Central memory CD8-positive, alpha-beta T cell (primary cell): ENCODE data around the gene FKBP8.
"Not testable (repeated sequence)": the region's sequence is repeated elsewhere in the genome, so short reads cannot be mapped to it uniquely, and the experiment has no call there.

Experiments
- ATAC-seq: fragments of 150-1000 bp; cut with Tn5 transposase; replicated peaks from 2 replicates; pipeline ENCODE4 v1.10.0; 2022; ENCODE audit warnings: mild to moderate bottlenecking, moderate FRiP score, moderate number of reproducible peaks; ENCODE audit not compliant: poor library complexity, severe bottlenecking; ENCODE audit errors: extremely low read depth
- DNase-seq, 2 donors: peaks; one replicate each; pipeline ENCODE4 v3.0.0; 2021; ENCODE audit warnings: low spot score in 2 of 2
- H3K27ac Mint-ChIP-seq: one replicate; pipeline ENCODE4 v1.8.0; 2022; ENCODE audit warnings: low read depth, mild to moderate bottlenecking, moderate library complexity, mixed read lengths
- H3K27me3 Mint-ChIP-seq: one replicate; pipeline ENCODE4 v1.8.0; 2022; ENCODE audit warnings: mixed read lengths
- H3K36me3 Mint-ChIP-seq: one replicate; pipeline ENCODE4 v1.8.0; 2022; ENCODE audit warnings: mild to moderate bottlenecking, moderate library complexity, mixed read lengths; ENCODE audit not compliant: insufficient read depth
- H3K4me1 Mint-ChIP-seq: one replicate; pipeline ENCODE4 v1.8.0; 2022; ENCODE audit warnings: mixed read lengths
- H3K4me3 Mint-ChIP-seq: one replicate; pipeline ENCODE4 v1.8.0; 2022; ENCODE audit warnings: mild to moderate bottlenecking, moderate library complexity, mixed read lengths
- H3K9me3 Mint-ChIP-seq: one replicate; pipeline ENCODE4 v1.8.0; 2022; ENCODE audit warnings: mixed read lengths

Gene FKBP8

GRCh38 chr19:18542941-18543813, at the start of gene FKBP8:
FKBP8 (minus strand) TSS chr19:18543573; CDS start chr19:18541970, 1,603 bp downstream.
- peaks cover 30% of the 10 kb centered on the region for H3K4me1 Mint-ChIP-seq
- ATAC-seq = peak; percentile 96
- peak within 1 kb of the TSS; percentile 94 for H3K27ac Mint-ChIP-seq
- no peaks in the 10 kb centered on the region for H3K27me3 Mint-ChIP-seq
- peak; percentile 85 to 88 for DNase-seq
- H3K4me3 Mint-ChIP-seq = peak within 1 kb of the TSS; percentile 95
- H3K9me3 Mint-ChIP-seq = no peaks in the 10 kb centered on the region
- H3K36me3 Mint-ChIP-seq = peaks cover 18% of the 10 kb centered on the region

DNA sequence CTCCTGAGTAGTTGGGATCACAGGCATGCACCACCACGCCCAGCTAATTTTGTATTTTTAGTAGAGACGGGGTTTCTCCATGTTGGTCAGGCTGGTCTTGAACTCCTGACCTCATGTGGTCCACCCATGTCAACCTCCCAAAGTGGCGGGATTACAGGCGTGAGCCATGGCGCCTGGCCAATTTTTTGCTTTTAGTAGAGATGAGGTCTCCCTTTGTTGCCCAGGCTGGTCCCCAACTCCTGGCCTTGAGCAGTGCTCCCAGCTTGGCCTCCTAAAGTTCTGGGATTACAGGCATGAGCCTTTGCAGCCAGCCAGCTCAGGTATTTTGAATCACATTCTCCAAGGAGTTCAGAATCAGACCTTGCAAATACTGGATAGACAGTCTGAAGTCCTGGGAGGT, 49.4 kb upstream of the FKBP8 start:
- H3K4me1 Mint-ChIP-seq = peaks cover 31% of the 10 kb centered on the region
- not testable (repeated sequence) for H3K27ac Mint-ChIP-seq, H3K4me3 Mint-ChIP-seq, DNase-seq, H3K27me3 Mint-ChIP-seq, H3K9me3 Mint-ChIP-seq, ATAC-seq
- H3K36me3 Mint-ChIP-seq = peaks cover 17% of the 10 kb centered on the region

DNA sequence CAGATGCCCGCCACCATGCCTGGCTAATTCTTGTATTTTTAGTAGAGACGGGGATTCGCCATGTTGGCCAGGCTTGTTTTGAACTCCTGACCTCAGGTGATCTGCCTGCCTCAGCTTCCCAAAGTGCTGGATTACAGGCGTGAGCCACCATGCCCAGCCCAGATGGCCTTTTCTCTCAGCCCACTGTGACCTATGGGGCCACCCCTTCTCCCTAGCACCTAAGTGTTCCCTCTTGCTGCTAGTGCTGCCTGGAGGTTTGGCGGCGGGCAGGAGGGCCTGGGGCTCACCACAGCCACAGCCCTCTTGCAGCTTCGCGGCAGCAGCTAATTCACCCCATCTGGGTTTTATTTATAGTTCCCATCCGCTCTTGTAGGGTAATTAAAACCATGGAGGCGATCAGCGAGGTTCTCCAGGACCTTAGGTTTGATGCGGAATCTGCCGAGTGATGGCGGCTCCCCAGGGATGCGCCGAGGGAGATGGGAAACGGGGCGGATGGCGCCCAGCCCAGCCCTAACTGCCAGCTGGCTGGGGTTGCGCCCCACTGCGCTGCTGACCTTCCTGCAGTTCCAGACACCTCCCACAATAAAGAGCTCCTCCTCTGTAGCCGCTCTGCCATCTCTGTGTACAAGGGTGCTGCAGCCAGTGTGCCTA, 48.5 kb upstream of the FKBP8 start:
- peak overlapping the region; percentile 65 for H3K27ac Mint-ChIP-seq
- ATAC-seq (no peak), DNase-seq (no peak)
- H3K4me3 Mint-ChIP-seq = no peak overlapping the region
- H3K36me3 Mint-ChIP-seq = peaks cover 17% of the 10 kb centered on the region
- H3K4me1 Mint-ChIP-seq = peaks cover 32% of the 10 kb centered on the region
- no peaks in the 10 kb centered on the region for H3K9me3 Mint-ChIP-seq
- no peaks in the 10 kb centered on the region for H3K27me3 Mint-ChIP-seq

GRCh38 chr19:18590273-18591272, 47.2 kb upstream of the FKBP8 start:
- Mint-ChIP-seq H3K27me3 (no peaks in the 10 kb centered on the region), H3K9me3 (no peaks in the 10 kb centered on the region), H3K27ac (peak overlapping the region; percentile 87), H3K36me3 (peaks cover 17% of the 10 kb centered on the region), H3K4me3 (peak overlapping the region; percentile 82), H3K4me1 (peaks cover 31% of the 10 kb centered on the region)
- ATAC-seq (no peak), DNase-seq (no peak)

- Mint-ChIP-seq H3K4me3 (peak overlapping the region; percentile 82), H3K9me3 (no peaks in the 10 kb centered on the region), H3K27me3 (no peaks in the 10 kb centered on the region), H3K36me3 (peaks cover 17% of the 10 kb centered on the region), H3K27ac (peak overlapping the region; percentile 87), H3K4me1 (peaks cover 32% of the 10 kb centered on the region)
- peak; percentile 74 for ATAC-seq
- DNase-seq = peak in 1 of 2 donors; percentile 60
Measured at GRCh38 chr19:18589380-18590272, 46.3 kb upstream of the FKBP8 start.

GRCh38 chr19:18588611-18589379, 45.4 kb upstream of the FKBP8 start, which contains the start of gene REX1BD:
REX1BD (plus strand) TSS chr19:18588798; CDS start chr19:18588802, 4 bp downstream.
- no peaks in the 10 kb centered on the region for H3K9me3 Mint-ChIP-seq
- H3K4me3 Mint-ChIP-seq = peak within 1 kb of the TSS; percentile 82
- H3K27me3 Mint-ChIP-seq = no peaks in the 10 kb centered on the region
- peaks cover 29% of the 10 kb centered on the region for H3K4me1 Mint-ChIP-seq
- ATAC-seq (peak; percentile 69), DNase-seq (peak; percentile 78 to 82)
- H3K27ac Mint-ChIP-seq = peak within 1 kb of the TSS; percentile 87
- peaks cover 17% of the 10 kb centered on the region for H3K36me3 Mint-ChIP-seq

- Mint-ChIP-seq H3K9me3 (no peaks in the 10 kb centered on the region), H3K27me3 (no peaks in the 10 kb centered on the region), H3K4me1 (peaks cover 29% of the 10 kb centered on the region), H3K4me3 (peak overlapping the region; percentile 82), H3K27ac (peak overlapping the region; percentile 67), H3K36me3 (peaks cover 17% of the 10 kb centered on the region)
- ATAC-seq (no peak), DNase-seq (no peak)
Measured at GRCh38 chr19:18587962-18588610, 44.7 kb upstream of the FKBP8 start.

DNA sequence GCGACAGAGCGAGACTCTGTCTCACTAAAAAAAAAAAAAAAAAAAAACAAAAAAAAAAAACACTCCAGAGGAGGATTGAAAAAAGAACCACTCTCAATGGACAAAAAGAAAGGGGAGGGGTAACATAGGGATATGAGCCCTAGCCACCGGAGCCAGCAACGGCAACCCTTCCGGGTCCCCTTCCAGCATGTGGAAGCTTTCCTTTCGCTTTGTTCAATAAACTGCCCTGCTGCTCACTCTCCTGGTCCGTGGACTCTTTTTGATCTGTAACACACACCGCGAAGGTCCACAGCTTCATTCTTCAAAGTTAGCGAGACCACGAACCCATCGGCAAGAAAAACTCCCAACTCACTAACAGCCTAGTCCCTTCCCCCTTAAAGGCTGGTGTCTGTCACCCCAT, 44.2 kb upstream of the FKBP8 start:
- peaks cover 13% of the 10 kb centered on the region for H3K36me3 Mint-ChIP-seq
- peaks cover 29% of the 10 kb centered on the region for H3K4me1 Mint-ChIP-seq
- ATAC-seq = no peak
- no peaks in the 10 kb centered on the region for H3K27me3 Mint-ChIP-seq
- H3K27ac Mint-ChIP-seq = no peak overlapping the region
- no peaks in the 10 kb centered on the region for H3K9me3 Mint-ChIP-seq
- H3K4me3 Mint-ChIP-seq = no peak overlapping the region
- DNase-seq = no peak

- no peaks in the 10 kb centered on the region for H3K9me3 Mint-ChIP-seq
- no peak overlapping the region for H3K4me3 Mint-ChIP-seq
- H3K27me3 Mint-ChIP-seq = no peaks in the 10 kb centered on the region
- H3K27ac Mint-ChIP-seq = no peak overlapping the region
- H3K4me1 Mint-ChIP-seq = peaks cover 29% of the 10 kb centered on the region
- ATAC-seq (no peak), DNase-seq (no peak)
- peaks cover 12% of the 10 kb centered on the region for H3K36me3 Mint-ChIP-seq
Measured at GRCh38 chr19:18586306-18586705, 42.9 kb upstream of the FKBP8 start.

GRCh38 chr19:18580311-18580710, 36.9 kb upstream of the FKBP8 start:
- no peak overlapping the region for H3K27ac Mint-ChIP-seq
- peaks cover 2% of the 10 kb centered on the region for H3K4me1 Mint-ChIP-seq
- DNase-seq = no peak
- no peak for ATAC-seq
- H3K27me3 Mint-ChIP-seq = no peaks in the 10 kb centered on the region
- H3K4me3 Mint-ChIP-seq = no peak overlapping the region
- H3K36me3 Mint-ChIP-seq = peaks cover 21% of the 10 kb centered on the region
- H3K9me3 Mint-ChIP-seq = no peaks in the 10 kb centered on the region
